ENCODE measurements around the gene MAP4K4.
"Not testable (repeated sequence)": the region's sequence is repeated elsewhere in the genome, so short reads cannot be mapped to it uniquely, and the experiment has no call there.

The MAP4K4 gene

GRCh38 chr2:101769726-101770125 is 72.2 kb downstream of the MAP4K4 start:
- not testable (repeated sequence) for DNase-seq (ENCODE audit: low spot score)

GRCh38 chr2:101770726-101771125 is 73.2 kb downstream of the MAP4K4 start:
- DNase-seq (ENCODE audit: low spot score): peak; percentile 17

GRCh38 chr2:101771227-101771902 is 73.9 kb downstream of the MAP4K4 start:
- DNase-seq (ENCODE audit: low spot score): no peak

- DNase-seq (ENCODE audit: low spot score): no peak
Measured at GRCh38 chr2:101771910-101772321, 74.4 kb downstream of the MAP4K4 start.

- DNase-seq (ENCODE audit: low spot score): no peak
Measured at GRCh38 chr2:101773137-101773536, 75.6 kb downstream of the MAP4K4 start.

- not testable (repeated sequence) for DNase-seq (ENCODE audit: low spot score)
Measured at GRCh38 chr2:101773961-101774360, 76.5 kb downstream of the MAP4K4 start.

GRCh38 chr2:101775092-101775491 is 77.6 kb downstream of the MAP4K4 start:
- no peak for DNase-seq (ENCODE audit: low spot score)

GRCh38 chr2:101775636-101776035 is 78.1 kb downstream of the MAP4K4 start:
- no peak for DNase-seq (ENCODE audit: low spot score)

GRCh38 chr2:101776172-101777043 is 78.9 kb downstream of the MAP4K4 start:
- no peak for DNase-seq (ENCODE audit: low spot score)

- no peak for DNase-seq (ENCODE audit: low spot score)
Measured at GRCh38 chr2:101777337-101777736, 79.8 kb downstream of the MAP4K4 start.

GRCh38 chr2:101778102-101778501 is 80.6 kb downstream of the MAP4K4 start:
- no peak for DNase-seq (ENCODE audit: low spot score)

GRCh38 chr2:101779190-101779589 is 81.7 kb downstream of the MAP4K4 start:
- no peak for DNase-seq (ENCODE audit: low spot score)

GRCh38 chr2:101779656-101780055 is 82.1 kb downstream of the MAP4K4 start:
- no peak for DNase-seq (ENCODE audit: low spot score)

- no peak for DNase-seq (ENCODE audit: low spot score)
Measured at GRCh38 chr2:101781326-101781725, 83.8 kb downstream of the MAP4K4 start.

- no peak for DNase-seq (ENCODE audit: low spot score)
Measured at GRCh38 chr2:101781791-101782426, 84.4 kb downstream of the MAP4K4 start.

GRCh38 chr2:101782427-101782792 is 84.9 kb downstream of the MAP4K4 start:
- DNase-seq (ENCODE audit: low spot score): no peak

- no peak for DNase-seq (ENCODE audit: low spot score)
Measured at GRCh38 chr2:101787097-101787496, 89.6 kb downstream of the MAP4K4 start.

- no peak for DNase-seq (ENCODE audit: low spot score)
Measured at GRCh38 chr2:101788565-101788964, 91.1 kb downstream of the MAP4K4 start.

- no peak for DNase-seq (ENCODE audit: low spot score)
Measured at GRCh38 chr2:101788995-101789970, 91.8 kb downstream of the MAP4K4 start.

- no peak for DNase-seq (ENCODE audit: low spot score)
Measured at GRCh38 chr2:101790416-101790815, 92.9 kb downstream of the MAP4K4 start.

- peak; percentile 36 for DNase-seq (ENCODE audit: low spot score)
Measured at GRCh38 chr2:101790857-101791256, 93.3 kb downstream of the MAP4K4 start.

- DNase-seq (ENCODE audit: low spot score): no peak
Measured at GRCh38 chr2:101792208-101792607, 94.7 kb downstream of the MAP4K4 start.

All from AG08396 (cell line).